Stimulated activated CD8-positive, alpha-beta memory T cell treated with anti-CD3 and anti-CD28 coated beads, Interleukin-4, amount 100 ng/mL, for 48 hours (primary cell): ENCODE measurements around the gene ABCC6.

Experiments
- DNase-seq: peaks from one replicate; pipeline ENCODE4 v3.0.0-alpha.2; 2020

The ABCC6 gene

GRCh38 chr16:16139806-16140205 lies 83.5 kb downstream of the ABCC6 start:
- no peak for DNase-seq

- no peak for DNase-seq
Measured at GRCh38 chr16:16139061-16139460, 84.2 kb downstream of the ABCC6 start.

- no peak for DNase-seq
Measured at GRCh38 chr16:16138034-16138635, 85.2 kb downstream of the ABCC6 start.

- DNase-seq, result no peak
Measured at GRCh38 chr16:16137110-16137509, 86.2 kb downstream of the ABCC6 start.

- no peak for DNase-seq
Measured at GRCh38 chr16:16136588-16136987, 86.7 kb downstream of the ABCC6 start.

- no peak for DNase-seq
Measured at GRCh38 chr16:16133943-16134604, 89.2 kb downstream of the ABCC6 start.

- no peak for DNase-seq
Measured at GRCh38 chr16:16131659-16132058, 91.6 kb downstream of the ABCC6 start.

- no peak for DNase-seq
Measured at GRCh38 chr16:16131204-16131603, 92.1 kb downstream of the ABCC6 start.

- peak; percentile 78 for DNase-seq
Measured at GRCh38 chr16:16127469-16128116, 95.7 kb downstream of the ABCC6 start.

GRCh38 chr16:16126896-16127295 lies 96.4 kb downstream of the ABCC6 start:
- no peak for DNase-seq

- DNase-seq, result no peak
Measured at GRCh38 chr16:16124974-16125373, 98.3 kb downstream of the ABCC6 start.

- DNase-seq, result no peak
Measured at GRCh38 chr16:16124438-16124837, 98.9 kb downstream of the ABCC6 start.

- DNase-seq, result no peak
Measured at GRCh38 chr16:16122264-16122663, 101.0 kb downstream of the ABCC6 start.

- no peak for DNase-seq
Measured at GRCh38 chr16:16121185-16121727, 102.0 kb downstream of the ABCC6 start.

GRCh38 chr16:16120382-16121184 lies 102.7 kb downstream of the ABCC6 start:
- DNase-seq, result no peak

- no peak for DNase-seq
Measured at GRCh38 chr16:16120044-16120381, 103.3 kb downstream of the ABCC6 start.

- DNase-seq, result no peak
Measured at GRCh38 chr16:16118337-16118736, 105.0 kb downstream of the ABCC6 start.

- DNase-seq, result no peak
Measured at GRCh38 chr16:16116841-16117240, 106.5 kb downstream of the ABCC6 start.

- no peak for DNase-seq
Measured at GRCh38 chr16:16113076-16113475, 110.2 kb downstream of the ABCC6 start.

- DNase-seq, result no peak
Measured at GRCh38 chr16:16112450-16113053, 110.7 kb downstream of the ABCC6 start.

GRCh38 chr16:16111639-16112038 lies 111.7 kb downstream of the ABCC6 start:
- DNase-seq, result no peak

GRCh38 chr16:16110111-16110490 lies 113.2 kb downstream of the ABCC6 start:
- no peak for DNase-seq
